Esophagus squamous epithelium (tissue), 5 donors: ENCODE results near the gene CRNKL1. TPM values are rescaled to one million over a fixed set of nuclear protein-coding genes. Genes with fewer than 3 reads are reported as not detected.

ENCODE experiments used
- DNase-seq: peaks from one replicate; lab custom pipeline; 2025; lab: John Stamatoyannopoulos, UW
- H3K27ac ChIP-seq, 4 donors: fragments of 200-600 bp; sonication (generic); one replicate each; pipeline ENCODE4 v1.5.1; 2016 to 2019; ENCODE audit warnings: mild to moderate bottlenecking in 1 of 4
- H3K27me3 ChIP-seq, 4 donors: fragments of 200-600 bp; sonication (generic); 1 replicate in 3 of 4; 2 replicates in 1 of 4; pipeline versions ENCODE4 v1.5.1 to v1.6.0; 2017 to 2021; ENCODE audit warnings: antibody characterized with exemption in 1 of 4
- H3K36me3 ChIP-seq, 3 donors: fragments of 200-600 bp; sonication (generic); one replicate each; pipeline ENCODE4 v1.5.1; 2016 to 2019
- H3K4me1 ChIP-seq, 3 donors: fragments of 200-600 bp; sonication (generic); one replicate each; pipeline ENCODE4 v1.5.1; 2017 to 2019
- H3K4me3 ChIP-seq, 4 donors: fragments of 200-600 bp; sonication (generic); 1 replicate in 3 of 4; 2 replicates in 1 of 4; pipeline ENCODE4 v1.5.1; 2016 to 2019; ENCODE audit warnings: mild to moderate bottlenecking in 2 of 4, moderate library complexity in 1 of 4
- H3K9me3 ChIP-seq, 3 donors: fragments of 200-600 bp; sonication (generic); one replicate each; pipeline ENCODE4 v1.5.1; 2016 to 2019
- CTCF ChIP-seq, 6 experiments: fragments of 450-650 bp in 4 of 6; fragments of 200-600 bp in 2 of 6; sonication (generic) in 2 of 6; IDR thresholded peaks; one replicate each; pipeline ENCODE4 v1.5.1; 2016 to 2019; ENCODE audit warnings: antibody characterized with exemption in 6 of 6, mild to moderate bottlenecking in 4 of 6, moderate library complexity in 4 of 6
- POLR2A ChIP-seq, 4 donors: fragments of 450-650 bp; IDR thresholded peaks; one replicate each; pipeline ENCODE4 v1.6.1; 2017; ENCODE audit warnings: antibody characterized with exemption in 4 of 4, mild to moderate bottlenecking in 4 of 4, moderate library complexity in 3 of 4
- WGBS, 2 donors: methylation state at CpG; one replicate each; pipeline ENCODE4 v1.1.5; 2018; 5-methylcytosine and 5-hydroxymethylcytosine counted together
- intact Hi-C: fragments of 100-400 bp; cut with DNase I; formaldehyde crosslinking; loops from one replicate; pipeline ENCODE4 v1.15.0; 2022
- total RNA-seq, 4 donors: library from RNA; depleted of rRNA; stranded (reverse); fragments of >200 nt; gene quantifications; one replicate each; pipeline ENCODE4 v1.1.0, GENCODE V29; 2016
- donor health status: DM: yes; HTN: yes; CAD: no.

The CRNKL1 gene
- total RNA-seq, 4 donors from 2014 or later: 9.3 to 19.4 (median 15.8) TPM

- WGBS, 2 donors: 22 to 35% methylated on average over 14 of the region's 14 CpGs
- peak overlapping the region; percentile 80 to 89 (median 88) for H3K27ac ChIP-seq
- peaks cover 2 to 70% (median 9%) of the 10 kb centered on the region in 3 donors for H3K36me3 ChIP-seq
- H3K4me3 ChIP-seq: peak overlapping the region in 1 of 4 donors; percentile 0
- intact Hi-C loops: loop anchor here (10.0 kb wide), 1 partner anchor 208 kb away; no protein-coding TSS in a partner anchor
- H3K27me3 ChIP-seq: no peaks in the 10 kb centered on the region
- peaks cover 20 to 85% (median 51%) of the 10 kb centered on the region in 3 donors for H3K4me1 ChIP-seq
- TF ChIP-seq CTCF (IDR thresholded peaks at IDR 0.05) (no peak), POLR2A (IDR thresholded peaks at IDR 0.05) (no peak)
- no peaks in the 10 kb centered on the region for H3K9me3 ChIP-seq
- no peak for DNase-seq
Observed at GRCh38 chr20:19992996-19993908, 59.0 kb downstream of the CRNKL1 start.

GRCh38 chr20:19991854-19992253 lies 60.4 kb downstream of the CRNKL1 start:
- H3K4me3 ChIP-seq: no peak overlapping the region
- peaks cover 0 to 56% (median 7%) of the 10 kb centered on the region in 3 donors for H3K36me3 ChIP-seq
- no peaks in the 10 kb centered on the region for H3K9me3 ChIP-seq
- peaks cover 21 to 89% (median 50%) of the 10 kb centered on the region in 3 donors for H3K4me1 ChIP-seq
- intact Hi-C loops: loop anchor here (10.0 kb wide), 1 partner anchor 207 kb away; no protein-coding TSS in a partner anchor
- peak overlapping the region; percentile 8 to 88 (median 34) for H3K27ac ChIP-seq
- TF ChIP-seq POLR2A (IDR thresholded peaks at IDR 0.05) (no peak), CTCF (IDR thresholded peaks at IDR 0.05) (no peak)
- no peak for DNase-seq
- H3K27me3 ChIP-seq: no peaks in the 10 kb centered on the region
- WGBS, 2 donors: 60% methylated on average over 2 of the region's 2 CpGs

- no peaks in the 10 kb centered on the region for H3K27me3 ChIP-seq
- peak overlapping the region in 1 of 4 donors; percentile 39 for H3K27ac ChIP-seq
- intact Hi-C loops: loop anchor here (10.0 kb wide), 1 partner anchor 207 kb away; no protein-coding TSS in a partner anchor
- H3K9me3 ChIP-seq: no peaks in the 10 kb centered on the region
- H3K4me1 ChIP-seq: peaks cover 26 to 89% (median 51%) of the 10 kb centered on the region in 3 donors
- peaks cover 0 to 51% (median 1%) of the 10 kb centered on the region in 3 donors for H3K36me3 ChIP-seq
- 26 to 35% methylated on average over 1 of the region's 1 CpG for WGBS, 2 donors
- no peak overlapping the region for H3K4me3 ChIP-seq
- no peak for DNase-seq
- TF ChIP-seq CTCF (IDR thresholded peaks at IDR 0.05): no peak
- TF ChIP-seq POLR2A (IDR thresholded peaks at IDR 0.05): no peak
Observed at GRCh38 chr20:19991308-19991707, 61.0 kb downstream of the CRNKL1 start.

- TF ChIP-seq POLR2A (IDR thresholded peaks at IDR 0.05) (no peak), CTCF (IDR thresholded peaks at IDR 0.05) (no peak)
- peaks cover 0 to 46% (median 0%) of the 10 kb centered on the region in 3 donors for H3K36me3 ChIP-seq
- intact Hi-C loops: loop anchor here (10.0 kb wide), 1 partner anchor 206 kb away; no protein-coding TSS in a partner anchor
- no peaks in the 10 kb centered on the region for H3K27me3 ChIP-seq
- WGBS, 2 donors: 80 to 81% methylated on average over 5 of the region's 5 CpGs
- H3K9me3 ChIP-seq: no peaks in the 10 kb centered on the region
- H3K27ac ChIP-seq: no peak overlapping the region
- no peak for DNase-seq
- no peak overlapping the region for H3K4me3 ChIP-seq
- peaks cover 31 to 89% (median 56%) of the 10 kb centered on the region in 3 donors for H3K4me1 ChIP-seq
Observed at GRCh38 chr20:19990850-19991249, 61.4 kb downstream of the CRNKL1 start.

GRCh38 chr20:19987046-19987445 lies 65.2 kb downstream of the CRNKL1 start:
- Histone ChIP-seq H3K27me3 (no peaks in the 10 kb centered on the region), H3K27ac (peak overlapping the region in 3 of 4 donors; percentile 33 to 62 (median 62)), H3K9me3 (no peaks in the 10 kb centered on the region), H3K4me1 (peaks cover 15 to 88% (median 52%) of the 10 kb centered on the region in 3 donors), H3K4me3 (no peak overlapping the region), H3K36me3 (peaks cover 0 to 45% (median 0%) of the 10 kb centered on the region in 3 donors)
- DNase-seq: no peak
- no peak for TF ChIP-seq POLR2A (IDR thresholded peaks at IDR 0.05)
- no peak for TF ChIP-seq CTCF (IDR thresholded peaks at IDR 0.05)
- 64 to 69% methylated on average over 4 of the region's 4 CpGs for WGBS, 2 donors
- intact Hi-C loops: no loop called here
